ENCODE measurements around the gene TEX29. TPM values are rescaled to one million over a fixed set of nuclear protein-coding genes. Genes with fewer than 3 reads are reported as not detected.

TEX29 gene
- total and polyA plus RNA-seq, 10 of the 15 experiments (the other 5 are each of a cell fraction or from before 2014, with no cell fraction given): 0.14 to 0.30 (median 0.22) TPM; not detected in 7

- no peak for ATAC-seq
- Histone ChIP-seq H3K4me2 (ENCODE audit: control insufficient read depth, insufficient read depth) (no peak overlapping the region), H3K27ac (ENCODE audit: control insufficient read depth, insufficient read depth) (no peak overlapping the region), H3K9ac (ENCODE audit: control insufficient read depth, insufficient read depth, low read length) (no peak overlapping the region), H4K20me1 (ENCODE audit: control insufficient read depth, insufficient read depth) (no peaks in the 10 kb centered on the region), H3K27me3 (replicated peaks in 1 of 2; ENCODE audit: control insufficient read depth in 2 of 2, insufficient read depth in 2 of 2, low read length in 1 of 2) (no peaks in the 10 kb centered on the region), H3K36me3 (ENCODE audit: control insufficient read depth in 2 of 2, insufficient read depth in 2 of 2, low read length in 1 of 2) (peaks cover 35 to 49% of the 10 kb centered on the region in 2 experiments), H3K4me3 (no peak overlapping the region), H3K9me3 (replicated peaks; ENCODE audit: control insufficient read depth, insufficient read depth, low read length) (no peaks in the 10 kb centered on the region), H3K4me1 (ENCODE audit: control insufficient read depth, insufficient read depth, low read length) (no peaks in the 10 kb centered on the region), H2AFZ (ENCODE audit: control insufficient read depth, low read depth, low read length) (no peak overlapping the region), H3K79me2 (ENCODE audit: control insufficient read depth, insufficient read depth, low read length) (no peaks in the 10 kb centered on the region)
- no peak for DNase-seq (ENCODE audit: low read depth, low spot score)
- TF ChIP-seq SP1 (IDR thresholded peaks at IDR 0.05; ENCODE audit: low read depth, low read length) (no peak), REST (IDR thresholded peaks at IDR 0.05; ENCODE audit: low read depth, low read length) (no peak), PML (IDR thresholded peaks at IDR 0.05; ENCODE audit: low read length) (no peak)
- FAIRE-seq: no peak
- 96% methylated on average over 5 of the region's 5 CpGs for WGBS (ENCODE audit: insufficient coverage, insufficient replicate concordance, low lambda C conversion rate, missing lambda C conversion rate)
- intact Hi-C loops (cut with micrococcal nuclease; ENCODE audit: unreplicated experiment) (no loop called here), in situ Hi-C loops (cut with MboI) (no loop called here)
- ChIA-PET CTCF (no interaction called here), SMC1A (ENCODE audit: uncharacterized antibody, unreplicated experiment) (no interaction called here), RAD21 (ENCODE audit: unreplicated experiment) (no interaction called here), POLR2A (no interaction called here)
- BruUV-seq (replicated peaks): no TSS peak
These were observed 38.0 kb upstream of the TEX29 start for GRCh38 chr13:111282425-111282824.

- intact Hi-C loops (cut with micrococcal nuclease; ENCODE audit: unreplicated experiment): no loop called here
- Histone ChIP-seq H3K4me1 (ENCODE audit: control insufficient read depth, insufficient read depth, low read length) (no peaks in the 10 kb centered on the region), H3K9me3 (replicated peaks; ENCODE audit: control insufficient read depth, insufficient read depth, low read length) (no peaks in the 10 kb centered on the region), H2AFZ (ENCODE audit: control insufficient read depth, low read depth, low read length) (no peak overlapping the region), H3K4me3 (no peak overlapping the region), H3K27ac (ENCODE audit: control insufficient read depth, insufficient read depth) (no peak overlapping the region), H3K36me3 (ENCODE audit: control insufficient read depth in 2 of 2, insufficient read depth in 2 of 2, low read length in 1 of 2) (peaks cover 37 to 45% of the 10 kb centered on the region in 2 experiments), H3K9ac (ENCODE audit: control insufficient read depth, insufficient read depth, low read length) (no peak overlapping the region), H4K20me1 (ENCODE audit: control insufficient read depth, insufficient read depth) (no peaks in the 10 kb centered on the region), H3K27me3 (replicated peaks in 1 of 2; ENCODE audit: control insufficient read depth in 2 of 2, insufficient read depth in 2 of 2, low read length in 1 of 2) (no peaks in the 10 kb centered on the region), H3K4me2 (ENCODE audit: control insufficient read depth, insufficient read depth) (no peak overlapping the region), H3K79me2 (ENCODE audit: control insufficient read depth, insufficient read depth, low read length) (no peaks in the 10 kb centered on the region)
- in situ Hi-C loops (cut with MboI): no loop called here
- no peak for TF ChIP-seq FOXK2 (IDR thresholded peaks at IDR 0.05)
- TF ChIP-seq NBN (IDR thresholded peaks at IDR 0.05): no peak
- TF ChIP-seq KLF5 (IDR thresholded peaks at IDR 0.05; ENCODE audit: partially characterized antibody): no peak
- TF ChIP-seq BMI1 (IDR thresholded peaks at IDR 0.05; ENCODE audit: borderline replicate concordance): no peak
- 0 out of 2 replicates have a peak, but pooled peaks have one; percentile 13 for TF ChIP-seq POLR2A (IDR thresholded peaks at IDR 0.05; ENCODE audit: low read depth, low read length)
- ChIA-PET POLR2A (no interaction called here), SMC1A (ENCODE audit: uncharacterized antibody, unreplicated experiment) (no interaction called here), RAD21 (ENCODE audit: unreplicated experiment) (no interaction called here), CTCF (no interaction called here)
- BruUV-seq (replicated peaks): no TSS peak
- FAIRE-seq (no peak), ATAC-seq (no peak), DNase-seq (ENCODE audit: low read depth, low spot score) (no peak)
- WGBS (ENCODE audit: insufficient coverage, insufficient replicate concordance, low lambda C conversion rate, missing lambda C conversion rate): 94% methylated on average over 14 of the region's 23 CpGs
These were observed 37.4 kb upstream of the TEX29 start for GRCh38 chr13:111282997-111283396.

Data from GM12878 (cell line).